Activated CD8-positive, alpha-beta memory T cell treated with anti-CD3 and anti-CD28 coated beads for 36 hours (primary cell): ENCODE results near the gene ANKS1A. TPM values are rescaled to one million over a fixed set of nuclear protein-coding genes. Genes with fewer than 3 reads are reported as not detected.

ENCODE experiments used
- CTCF ChIA-PET: fragments of 350-600 bp; sonication (Branson Sonifier 250); formaldehyde crosslinking; loops from one replicate; lab custom pipeline; 2021; ENCODE audit warnings: antibody characterized with exemption; lab: Charles Lee
- POLR2A ChIA-PET: fragments of 350-600 bp; sonication (Branson Sonifier 250); formaldehyde crosslinking; loops from one replicate; lab custom pipeline; 2021; ENCODE audit warnings: antibody characterized with exemption; lab: Charles Lee
- total RNA-seq, 2 experiments: library from RNA; stranded (reverse); gene quantifications; one replicate each; pipeline ENCODE4 v1.2.3, GENCODE V29; 2021

Gene ANKS1A
- total RNA-seq, 2 experiments from 2014 or later: 7.9 to 8.6 TPM

GRCh38 chr6:35055891-35056290 lies 166.8 kb downstream of the ANKS1A start:
- ChIA-PET POLR2A (no interaction called here), CTCF (no interaction called here)

GRCh38 chr6:35056952-35057351 lies 167.9 kb downstream of the ANKS1A start:
- ChIA-PET CTCF (interaction anchor here (0.7 kb wide), 1 partner anchor 346 kb away, joined by 5 read pairs; no protein-coding TSS in a partner anchor), POLR2A (no interaction called here)

GRCh38 chr6:35057449-35058357 lies 168.6 kb downstream of the ANKS1A start:
- ChIA-PET POLR2A (interaction anchor here (0.6 kb wide), 1 partner anchor 1354 kb away, joined by 5 read pairs; no protein-coding TSS in a partner anchor), CTCF (interaction anchor here (0.7 kb wide), 1 partner anchor 347 kb away, joined by 5 read pairs; no protein-coding TSS in a partner anchor)

- ChIA-PET POLR2A (no interaction called here), CTCF (no interaction called here)
Observed at GRCh38 chr6:35058358-35058675, 169.3 kb downstream of the ANKS1A start.

GRCh38 chr6:35058865-35059522 lies 169.9 kb downstream of the ANKS1A start:
- ChIA-PET POLR2A (no interaction called here), CTCF (interaction anchor here (0.6 kb wide), 1 partner anchor 708 kb away, joined by 3 read pairs; no protein-coding TSS in a partner anchor)

GRCh38 chr6:35059596-35060345 lies 170.7 kb downstream of the ANKS1A start:
- POLR2A ChIA-PET: no interaction called here
- CTCF ChIA-PET: interaction anchor here (0.6 kb wide), 1 partner anchor 707 kb away, joined by 3 read pairs; no protein-coding TSS in a partner anchor

- ChIA-PET CTCF (no interaction called here), POLR2A (no interaction called here)
Observed at GRCh38 chr6:35061102-35061615, 172.1 kb downstream of the ANKS1A start.

- POLR2A ChIA-PET: no interaction called here
- CTCF ChIA-PET: no interaction called here
Observed at GRCh38 chr6:35061651-35062410, 172.8 kb downstream of the ANKS1A start.

GRCh38 chr6:35062676-35063574 lies 173.9 kb downstream of the ANKS1A start:
- POLR2A ChIA-PET: no interaction called here
- CTCF ChIA-PET: no interaction called here

GRCh38 chr6:35063701-35064280 lies 174.7 kb downstream of the ANKS1A start:
- CTCF ChIA-PET: no interaction called here
- POLR2A ChIA-PET: no interaction called here

GRCh38 chr6:35064290-35064689 lies 175.2 kb downstream of the ANKS1A start:
- POLR2A ChIA-PET: no interaction called here
- CTCF ChIA-PET: no interaction called here

GRCh38 chr6:35064757-35065440 lies 175.8 kb downstream of the ANKS1A start:
- CTCF ChIA-PET: no interaction called here
- POLR2A ChIA-PET: no interaction called here

- CTCF ChIA-PET: no interaction called here
Observed at GRCh38 chr6:35065441-35065800, 176.4 kb downstream of the ANKS1A start.

GRCh38 chr6:35065870-35066269 lies 176.8 kb downstream of the ANKS1A start:
- ChIA-PET CTCF (interaction anchor here (0.6 kb wide), 1 partner anchor 60 kb away, joined by 5 read pairs; no protein-coding TSS in a partner anchor), POLR2A (no interaction called here)

More at GRCh38 chr6:35065441-35065800, 176.4 kb downstream of the ANKS1A start:
- POLR2A ChIA-PET: no interaction called here

- CTCF ChIA-PET: no interaction called here
- POLR2A ChIA-PET: no interaction called here
Observed at GRCh38 chr6:35067234-35067633, 178.2 kb downstream of the ANKS1A start.

GRCh38 chr6:35068206-35068605 lies 179.2 kb downstream of the ANKS1A start:
- ChIA-PET CTCF (no interaction called here), POLR2A (no interaction called here)

- ChIA-PET POLR2A (no interaction called here), CTCF (no interaction called here)
Observed at GRCh38 chr6:35068644-35069043, 179.6 kb downstream of the ANKS1A start.
